Amniotic epithelial cell (primary cell): Measurements from ENCODE around the gene ITPRID1.

Source experiments
- DNase-seq: peaks from one replicate; pipeline ENCODE4 v3.0.0-alpha.2; 2010; ENCODE audit warnings: low read depth

ITPRID1 gene

DNA sequence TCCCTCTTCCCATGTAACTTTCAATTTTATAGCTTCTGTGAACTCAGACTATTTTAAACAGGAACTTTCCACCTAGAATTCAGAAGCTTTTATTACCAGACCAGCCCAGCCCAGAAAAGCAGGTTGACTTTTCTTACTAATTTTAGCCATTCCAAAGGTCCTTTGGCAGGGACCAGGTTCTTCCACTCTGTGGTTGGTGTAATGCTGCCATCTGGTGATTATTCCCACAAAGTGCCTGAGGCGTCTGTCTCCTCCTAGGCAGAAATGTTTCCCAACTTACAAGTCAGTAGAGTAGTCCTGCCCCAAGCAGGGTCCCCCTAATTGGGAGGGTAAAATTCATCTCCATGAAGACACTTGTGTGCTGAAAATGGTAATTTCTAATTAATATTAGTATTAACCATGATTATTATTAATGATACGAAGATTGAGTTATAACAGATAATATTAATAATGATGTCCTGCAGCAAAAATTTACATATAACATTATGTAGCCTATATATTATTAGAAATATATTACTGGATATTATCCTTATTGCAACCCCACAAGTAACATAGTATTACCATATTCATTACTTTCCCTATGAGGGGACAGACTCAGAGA is 120.1 kb downstream of the ITPRID1 start:
- peak; percentile 2 for DNase-seq

DNA sequence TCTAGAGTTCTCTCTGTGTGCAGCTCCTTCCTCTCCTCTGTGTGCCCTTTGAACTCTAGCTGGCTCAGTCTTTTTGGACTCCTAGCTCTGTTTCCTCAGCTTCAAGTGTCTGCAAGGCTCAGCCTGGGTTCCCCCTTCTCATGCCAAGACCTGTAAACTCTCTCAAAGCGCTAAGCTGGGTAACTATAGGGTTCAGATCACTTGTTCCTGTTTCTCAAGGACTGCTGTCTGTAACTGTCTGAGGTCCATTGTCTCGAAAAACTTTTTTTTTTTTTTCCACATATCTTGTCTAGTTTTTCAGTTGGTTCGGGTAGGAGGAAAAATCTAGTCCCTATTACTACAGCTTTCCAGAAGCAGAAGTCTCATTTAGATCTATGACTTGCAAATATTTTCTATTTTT is 126.5 kb downstream of the ITPRID1 start:
- DNase-seq: no peak

DNA sequence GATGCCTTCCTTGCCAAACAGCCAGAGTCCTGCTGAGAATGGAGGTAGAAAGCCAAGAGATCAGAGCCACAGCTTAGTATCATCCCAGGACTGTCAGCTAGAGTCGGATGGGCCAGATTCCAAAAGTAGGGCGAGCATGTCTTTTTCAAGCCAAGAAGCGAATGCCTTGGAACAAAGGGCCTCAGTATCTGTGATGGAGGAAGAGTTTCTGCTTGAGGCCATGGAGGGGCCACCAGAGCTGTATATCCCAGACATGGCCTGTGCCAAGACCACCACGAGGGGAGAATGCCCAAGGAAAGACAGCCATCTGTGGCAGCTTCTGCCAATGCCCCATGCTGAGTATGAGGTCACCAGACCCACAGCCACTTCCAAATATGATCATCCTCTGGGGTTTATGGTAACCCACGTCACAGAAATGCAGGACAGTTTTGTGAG is 128.8 kb downstream of the ITPRID1 start:
- DNase-seq: no peak

DNA sequence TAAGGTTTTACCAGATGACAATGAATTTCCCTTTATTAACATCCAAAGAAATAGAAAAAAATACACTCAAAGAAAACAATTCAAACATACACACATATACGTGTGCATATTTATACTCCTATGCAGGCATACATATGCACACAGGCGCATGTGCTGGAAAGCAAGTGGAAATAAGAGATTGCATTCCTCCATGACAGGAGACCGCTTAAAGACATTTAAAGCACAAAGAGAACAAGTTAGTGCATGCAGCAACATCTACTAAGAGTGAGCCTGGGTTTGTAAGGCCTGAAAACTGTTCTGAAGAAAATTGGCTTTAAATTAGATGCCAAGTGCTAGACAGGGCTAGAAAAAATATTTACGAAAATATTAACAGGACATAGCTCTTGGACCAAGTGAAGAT is 133.1 kb downstream of the ITPRID1 start:
- no peak for DNase-seq

DNA sequence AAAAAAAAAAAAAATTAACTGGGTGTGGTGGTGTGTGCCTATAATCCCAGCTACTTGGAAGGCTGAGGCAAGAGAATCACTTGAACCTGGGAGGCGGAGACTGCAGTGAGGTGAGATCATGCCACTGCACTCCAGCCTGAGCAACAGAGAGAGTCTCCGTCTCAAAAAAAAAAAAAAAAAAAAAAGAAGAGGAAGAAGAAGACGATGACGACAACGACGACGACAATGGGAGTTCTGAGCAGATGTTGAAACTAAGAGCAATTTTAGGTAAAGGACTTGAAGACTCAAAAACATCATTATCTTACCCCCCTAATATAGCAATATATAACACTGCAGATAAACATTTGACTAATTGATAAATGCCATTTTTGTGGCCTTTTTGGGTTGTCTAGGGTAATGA is 133.6 kb downstream of the ITPRID1 start:
- DNase-seq: no peak

DNA sequence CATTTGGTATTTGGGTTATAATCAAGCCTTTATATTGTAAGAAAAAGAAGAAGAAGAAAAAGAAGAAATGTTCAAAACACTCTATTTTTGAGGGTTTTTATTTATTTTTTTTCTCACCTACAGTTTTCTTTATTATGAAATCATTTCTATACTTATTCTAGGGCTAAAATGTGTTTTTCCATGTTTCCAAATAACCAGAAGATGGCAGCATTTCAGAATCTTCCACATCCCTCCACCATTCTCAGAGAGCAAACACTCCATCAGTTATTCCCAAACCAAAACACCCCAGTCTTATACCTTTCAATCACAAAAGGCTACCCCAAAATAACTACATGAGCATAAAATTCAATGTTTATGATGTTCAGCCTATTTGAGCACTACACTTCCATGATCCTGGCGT is 134.4 kb downstream of the ITPRID1 start:
- DNase-seq: no peak

DNA sequence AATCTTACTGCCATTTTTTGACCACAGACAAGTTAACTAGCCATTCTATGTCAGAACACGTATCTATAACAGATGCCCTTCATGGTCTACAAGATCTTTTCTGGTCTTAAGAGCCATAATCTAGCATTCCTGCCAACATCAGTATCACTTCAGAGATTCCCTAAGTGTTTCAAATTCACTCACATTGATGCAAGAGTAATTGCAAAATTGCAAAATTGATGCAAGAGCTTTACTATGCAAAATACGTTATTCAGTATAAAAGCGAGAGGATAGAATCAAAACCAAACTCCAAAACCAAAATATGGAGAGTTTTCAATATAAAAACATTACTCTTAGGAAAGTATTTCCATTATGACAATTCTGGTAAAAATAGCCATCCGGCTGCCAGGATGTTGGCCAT is 135.0 kb downstream of the ITPRID1 start:
- no peak for DNase-seq

DNA sequence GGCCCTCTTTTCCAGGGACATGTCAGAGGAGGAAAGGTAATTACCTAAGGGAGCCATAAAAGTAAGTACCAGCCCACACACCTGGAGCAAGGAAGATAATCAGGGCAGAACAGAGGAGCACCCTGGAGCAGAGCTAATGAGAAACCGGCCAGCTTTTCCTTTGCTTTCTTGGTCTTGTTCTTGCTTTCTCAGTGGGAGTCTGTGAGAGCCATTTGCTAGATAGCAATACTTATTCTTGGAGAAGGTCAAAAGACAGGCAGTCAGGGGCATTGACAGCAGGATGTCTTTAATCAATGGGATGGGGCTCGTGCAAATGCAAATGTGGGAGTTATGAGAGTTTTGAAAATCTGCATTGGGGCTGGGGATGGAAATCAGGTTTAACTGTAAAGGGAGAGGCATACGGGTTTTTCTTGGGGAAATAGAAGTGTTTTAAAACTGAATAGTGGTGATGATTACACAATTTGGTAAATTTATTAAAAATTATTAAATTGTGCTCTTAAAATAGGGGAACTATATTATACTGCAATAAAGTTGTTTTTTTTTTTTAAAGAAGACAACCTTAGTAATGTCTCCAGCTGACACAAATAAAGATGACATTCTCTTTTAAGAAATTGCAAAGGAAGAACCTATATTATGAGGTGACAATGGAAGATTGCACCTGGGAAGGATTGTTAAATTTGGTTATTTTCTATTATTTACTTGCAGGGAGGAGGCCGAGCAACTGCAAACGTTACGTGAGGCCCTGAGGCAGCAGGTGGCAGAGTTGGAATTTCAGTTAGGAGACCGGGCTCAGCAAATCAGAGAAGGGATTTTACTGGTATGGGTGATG is 137.6 kb downstream of the ITPRID1 start:
- no peak for DNase-seq

DNA sequence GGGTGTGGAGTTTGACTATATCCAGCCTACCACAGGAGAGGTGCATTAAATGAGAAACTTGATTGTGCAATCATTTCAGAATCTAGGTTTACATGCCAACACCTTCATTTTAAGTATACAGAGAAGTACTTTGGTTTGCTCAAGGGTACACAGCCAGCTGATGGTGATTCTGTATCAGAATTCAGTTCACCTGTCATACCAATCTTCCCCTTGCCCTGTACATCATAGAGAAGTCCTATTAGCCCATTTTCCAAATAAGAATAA is 138.1 kb downstream of the ITPRID1 start:
- no peak for DNase-seq

DNA sequence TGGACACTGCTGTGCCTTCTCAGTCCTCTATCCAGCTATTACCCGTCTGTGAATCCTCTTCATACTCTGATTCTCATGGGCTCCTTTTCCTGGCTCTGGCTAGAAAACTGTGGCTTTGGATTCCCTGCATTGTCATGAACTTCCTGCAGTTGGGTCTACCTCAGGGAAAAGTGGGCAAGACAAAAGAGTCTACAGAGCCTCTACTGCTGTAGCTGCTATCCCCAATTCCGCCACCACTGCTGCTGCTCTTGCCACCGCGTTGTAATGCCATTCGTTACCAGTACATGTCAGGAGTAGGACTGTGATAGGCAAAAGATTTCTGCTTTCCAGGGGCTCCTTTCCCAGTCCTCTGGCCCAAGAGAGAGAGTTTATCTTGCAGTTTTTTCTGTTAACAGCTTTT is 149.2 kb downstream of the ITPRID1 start:
- no peak for DNase-seq

DNA sequence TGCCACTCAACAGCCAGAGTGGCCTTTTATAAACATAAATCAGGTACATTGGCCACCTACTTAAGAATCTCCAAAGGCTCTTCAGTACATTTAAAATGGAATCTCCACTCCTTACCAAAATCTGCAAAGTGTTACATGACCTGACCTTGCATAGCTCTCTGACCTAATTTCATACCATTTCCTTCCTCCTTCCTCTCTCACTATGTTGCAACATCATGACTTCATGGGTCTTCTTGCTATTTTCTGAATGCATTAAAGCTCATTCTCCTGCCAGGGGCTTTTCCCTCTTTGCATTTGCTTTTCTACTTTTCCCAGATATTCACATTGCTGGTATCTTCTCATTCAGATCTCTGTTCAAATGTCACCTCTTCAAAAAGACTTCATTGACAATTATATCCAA is 151.0 kb downstream of the ITPRID1 start:
- DNase-seq: no peak

DNA sequence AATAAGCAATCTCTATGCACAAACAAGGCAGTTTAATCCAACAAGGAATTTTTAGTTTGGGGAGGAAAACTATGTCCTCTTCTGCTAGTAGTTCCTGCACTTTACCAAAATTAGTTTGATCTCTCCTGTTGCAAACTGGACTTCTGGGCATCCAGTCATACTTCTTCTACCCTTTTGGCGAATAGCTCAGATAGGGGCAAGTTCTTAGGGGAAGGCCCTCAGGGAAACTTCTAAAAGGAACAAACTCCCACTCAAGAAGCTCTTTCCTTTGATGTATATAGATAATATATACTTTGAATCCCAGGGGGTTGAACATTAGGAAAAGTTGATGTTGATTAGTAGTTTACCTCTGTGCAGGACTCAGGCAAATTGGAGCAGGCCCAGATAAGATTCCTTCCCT is 151.7 kb downstream of the ITPRID1 start:
- no peak for DNase-seq

DNA sequence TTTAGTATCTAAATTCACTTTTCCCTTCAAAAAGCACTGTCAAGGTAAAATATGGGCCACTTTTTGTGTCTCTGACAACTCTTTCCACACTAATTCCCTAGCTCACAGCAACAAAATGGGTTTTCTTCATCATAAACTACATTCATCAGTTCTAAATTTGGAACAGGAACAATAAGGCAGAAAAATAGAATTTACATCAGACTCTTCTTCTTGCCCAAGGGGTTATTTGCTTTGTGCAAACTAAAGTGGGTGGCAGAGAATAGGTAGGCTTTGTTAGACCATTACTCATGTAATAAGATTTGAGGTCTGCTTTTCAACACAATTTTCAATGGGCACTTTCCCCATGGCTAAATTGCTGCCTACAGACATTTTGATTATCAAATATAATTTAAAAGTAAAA is 155.6 kb downstream of the ITPRID1 start:
- no peak for DNase-seq

DNA sequence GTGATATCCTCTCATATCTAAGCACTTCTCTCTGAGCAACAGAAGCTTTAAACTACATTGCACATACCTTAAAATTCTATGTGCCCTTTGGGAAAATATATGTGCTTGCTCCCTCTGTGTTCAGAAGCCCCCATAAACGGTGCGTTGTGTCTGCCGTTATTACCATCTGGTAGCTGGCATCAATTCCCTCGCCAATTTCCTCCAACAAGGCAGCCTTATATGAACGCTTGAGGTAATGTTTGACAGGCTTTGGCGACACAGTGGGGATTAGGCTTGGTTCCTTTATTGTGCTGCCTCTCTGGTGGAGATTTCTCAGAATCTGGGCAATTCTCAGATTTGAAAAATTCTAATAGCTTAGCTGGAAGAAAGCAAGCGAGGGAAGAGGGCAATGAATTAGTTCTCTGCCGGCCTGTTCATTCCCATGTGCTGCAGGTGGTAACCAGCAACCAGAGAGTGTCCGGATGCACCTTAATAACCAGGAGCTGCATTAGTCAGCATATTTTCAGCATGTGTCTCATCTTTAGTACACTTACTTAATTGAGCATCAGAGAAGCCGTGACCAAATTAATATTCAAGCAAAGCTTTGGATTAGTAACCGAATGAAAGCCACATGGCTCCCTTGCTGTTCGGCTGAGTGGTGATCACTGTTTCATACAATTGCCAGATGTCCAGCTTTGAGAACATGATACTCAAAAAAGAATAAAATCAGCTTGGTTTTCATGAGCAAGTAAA is 165.8 kb downstream of the ITPRID1 start:
- DNase-seq: no peak

DNA sequence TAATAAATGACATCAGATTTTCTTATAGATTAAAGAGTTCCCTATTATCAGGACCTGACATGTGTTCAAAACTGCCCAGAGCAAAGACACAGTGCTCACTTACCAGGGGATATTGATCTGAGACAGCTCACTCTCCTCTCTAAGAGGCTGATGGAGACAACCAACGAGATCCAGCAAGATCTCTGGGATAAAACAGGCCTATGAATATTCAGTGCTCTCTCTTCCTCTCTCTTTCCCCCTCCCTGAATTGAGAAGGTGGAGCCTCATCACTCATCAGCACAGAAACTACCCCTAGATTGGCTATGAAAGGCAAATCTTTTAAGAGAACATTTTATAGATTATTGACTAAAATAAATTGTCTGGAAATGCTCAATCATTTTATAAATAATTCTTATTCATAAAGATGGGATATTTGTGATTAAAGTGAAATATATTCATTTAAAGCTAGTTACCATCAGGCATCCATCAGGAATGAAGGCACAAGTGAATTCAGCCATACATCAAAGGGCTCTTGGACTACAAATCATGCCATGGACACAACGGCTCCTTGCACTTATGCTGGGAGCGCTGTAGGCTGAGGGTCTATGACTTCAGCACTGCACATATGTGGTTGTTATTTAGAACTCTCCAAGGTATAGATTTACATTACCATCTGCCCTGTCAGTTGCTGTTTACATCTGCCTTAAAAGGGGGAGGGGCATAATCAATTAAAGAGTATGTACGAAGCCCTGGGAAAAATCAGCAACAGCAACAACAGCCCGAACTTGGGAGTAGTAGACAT is 169.7 kb downstream of the ITPRID1 start:
- no peak for DNase-seq

DNA sequence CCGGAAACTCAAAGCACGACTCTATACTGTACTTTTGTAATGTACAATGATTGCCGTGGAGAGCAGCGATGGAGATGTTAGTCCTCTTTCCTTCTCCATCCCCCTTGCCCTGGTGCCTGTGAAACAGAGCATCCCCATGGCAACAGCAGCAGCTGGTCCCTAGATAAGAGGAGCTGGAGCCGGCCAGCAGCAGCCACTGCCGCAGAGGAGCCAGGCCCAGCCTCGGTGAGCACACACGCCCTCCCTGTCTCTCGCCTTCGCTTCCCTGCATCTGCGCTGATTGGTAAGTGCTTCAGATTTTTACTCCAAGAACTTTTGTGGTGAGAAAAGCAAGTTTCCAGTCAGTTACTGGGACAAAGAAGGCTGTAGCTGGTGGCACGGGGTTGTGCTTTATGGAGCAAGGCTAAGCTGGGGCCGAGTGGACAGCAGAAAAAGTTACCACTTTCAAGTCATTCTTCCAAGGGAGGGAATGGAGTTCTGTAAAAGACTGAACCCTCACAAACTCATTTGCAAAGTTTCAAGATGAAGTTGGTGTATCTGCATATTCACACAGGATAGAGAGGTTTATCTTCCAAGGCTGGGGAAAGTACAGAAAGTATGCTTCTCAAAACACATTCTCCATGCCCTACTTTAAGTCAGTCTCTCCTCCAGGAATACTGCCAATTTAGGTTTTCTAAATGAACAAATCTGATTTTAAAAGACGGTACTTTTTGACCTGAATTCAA is 173.3 kb downstream of the ITPRID1 start, which contains the start of gene PPP1R17:
TSS of gene PPP1R17 (plus strand) at position 192 of the 725 bp plus-strand sequence. CDS start 5,227 bp downstream, outside the sequence.
- no peak for DNase-seq

DNA sequence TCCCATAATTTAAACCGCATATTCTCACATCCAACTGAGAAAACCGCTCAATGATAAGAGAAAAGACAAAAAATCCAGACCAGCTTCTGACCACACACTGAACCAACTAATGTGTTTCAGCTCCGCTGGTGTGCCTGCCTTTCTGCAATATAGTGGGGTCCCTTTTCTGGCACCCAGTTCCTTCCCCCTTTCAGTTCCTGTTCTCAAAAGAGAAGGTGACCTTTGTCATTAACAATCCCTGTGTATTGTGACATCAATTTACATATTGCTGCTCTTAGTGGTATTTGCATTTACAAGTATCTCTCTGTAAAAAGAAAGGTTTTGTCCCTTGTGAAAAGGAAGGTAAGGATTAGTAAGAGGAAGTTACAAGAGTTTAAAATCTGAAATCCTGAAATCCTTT is 174.5 kb downstream of the ITPRID1 start:
- no peak for DNase-seq

DNA sequence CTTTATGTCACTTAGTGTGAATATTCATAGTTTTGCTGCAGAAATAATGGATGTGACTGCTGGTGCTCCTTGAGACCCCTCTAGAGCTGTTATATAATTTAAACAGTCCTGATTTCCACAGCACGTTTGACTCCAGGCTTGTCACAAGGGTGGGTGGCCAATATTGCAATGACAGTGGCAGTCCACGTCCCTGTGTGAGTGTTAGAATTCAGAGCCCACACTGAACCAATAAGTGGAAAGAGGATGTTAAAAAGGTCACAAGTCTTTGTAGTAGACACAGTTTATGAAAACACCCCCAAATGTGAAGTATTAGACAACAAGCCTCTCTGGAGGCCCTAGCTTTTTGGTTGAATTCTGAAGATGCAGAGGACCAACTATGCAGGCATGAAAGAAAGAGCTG is 175.1 kb downstream of the ITPRID1 start:
- DNase-seq: no peak

DNA sequence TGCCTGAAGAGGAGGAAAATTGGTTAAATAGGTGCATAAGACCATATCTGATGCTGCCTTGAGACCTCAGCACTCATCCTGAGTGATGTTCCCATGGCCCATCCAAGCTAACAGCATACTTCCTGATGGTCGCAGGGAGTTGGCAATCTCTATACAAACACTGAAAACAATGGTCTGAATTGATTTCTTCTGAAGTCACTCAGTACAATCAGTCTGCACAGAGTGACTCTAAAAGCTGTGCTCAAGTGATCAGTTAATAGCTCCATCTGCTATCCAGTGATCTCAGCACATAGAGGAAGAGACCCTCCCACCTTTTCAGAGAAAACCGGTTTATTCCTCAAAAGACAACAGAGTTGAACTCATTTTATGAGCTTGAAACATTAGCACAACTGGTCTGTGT is 177.0 kb downstream of the ITPRID1 start:
- no peak for DNase-seq

DNA sequence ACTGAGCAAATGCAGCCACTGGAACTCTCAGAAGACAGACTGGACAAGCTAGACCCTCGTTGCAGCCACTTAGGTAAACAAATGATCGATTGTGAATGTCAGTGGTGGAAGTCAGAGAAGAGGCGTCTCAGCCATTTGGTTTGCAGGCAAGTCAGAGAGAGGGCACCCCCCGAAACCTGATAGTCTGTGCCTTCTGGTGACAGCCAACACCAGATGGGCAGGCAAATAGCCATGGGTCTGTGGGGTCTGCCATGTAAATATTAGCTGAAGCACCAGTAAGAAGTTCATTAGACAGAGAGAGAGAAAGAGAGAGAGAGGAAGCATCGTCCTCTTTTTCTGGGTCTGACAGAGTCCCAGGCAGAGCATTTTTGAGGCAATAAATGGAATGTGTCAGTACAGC is 178.6 kb downstream of the ITPRID1 start:
- no peak for DNase-seq

DNA sequence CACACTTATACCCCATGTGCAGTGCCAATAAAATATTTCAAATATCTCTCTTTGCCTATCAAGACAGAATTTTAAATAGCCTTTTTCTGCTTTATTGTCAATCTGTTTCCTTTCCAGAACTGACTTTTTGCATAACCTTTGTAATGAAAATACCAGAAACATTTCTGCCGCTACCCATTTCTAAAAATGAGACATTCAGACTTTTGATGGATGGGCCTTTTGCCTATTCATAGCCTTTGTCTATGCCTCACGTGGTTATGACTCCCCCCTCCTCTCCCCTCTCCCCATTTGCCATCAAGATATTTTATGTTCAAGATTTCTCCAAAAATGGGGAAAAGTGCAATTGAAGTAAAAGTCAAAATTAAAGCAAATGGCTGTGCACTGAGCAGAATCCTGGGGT is 179.0 kb downstream of the ITPRID1 start:
- no peak for DNase-seq
